ENCODE data around the gene LHFPL6.
A peak's percentile ranks its signal among the peaks of the same experiment; 100 is the strongest.

Gene LHFPL6

DNA sequence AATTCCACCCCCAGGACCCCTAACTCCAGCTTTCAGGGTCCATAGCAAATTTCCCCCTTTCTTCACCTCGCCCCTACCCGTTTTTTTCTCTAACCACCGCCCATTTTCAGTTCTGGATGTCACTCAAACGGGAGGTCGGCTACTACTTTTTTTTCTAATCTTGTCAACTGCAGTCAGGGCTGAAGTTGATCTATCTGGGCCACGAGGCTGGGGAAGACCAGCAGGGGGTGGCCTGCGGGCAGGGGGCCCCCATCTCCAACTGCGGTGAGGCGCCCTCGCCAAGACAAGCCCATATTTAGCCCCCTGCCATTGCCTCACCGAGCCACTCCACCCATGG is 748 bp downstream of the LHFPL6 start:
- DNase-seq (ENCODE audit: low spot score) = no peak
- ATAC-seq (ENCODE audit: low read depth) = peak; percentile 17; the same call in 1 of the 3 replicates
- Histone ChIP-seq H3K36me3 (ENCODE audit: low read depth) (0 out of 2 replicates have a peak, but pooled peaks cover 5% of the 10 kb centered on the region), H3K27me3 (ENCODE audit: insufficient read depth, poor library complexity, severe bottlenecking) (no peaks in the 10 kb centered on the region), H3K4me1 (ENCODE audit: insufficient read depth, poor library complexity, severe bottlenecking) (peaks cover 21% of the 10 kb centered on the region), H3K4me3 (ENCODE audit: severe bottlenecking) (peak overlapping the region; percentile 68), H3K9me3 (ENCODE audit: severe bottlenecking) (no peaks in the 10 kb centered on the region), H3K27ac (ENCODE audit: poor library complexity, severe bottlenecking) (peak overlapping the region; percentile 50)
- TF ChIP-seq, protein P1, sequence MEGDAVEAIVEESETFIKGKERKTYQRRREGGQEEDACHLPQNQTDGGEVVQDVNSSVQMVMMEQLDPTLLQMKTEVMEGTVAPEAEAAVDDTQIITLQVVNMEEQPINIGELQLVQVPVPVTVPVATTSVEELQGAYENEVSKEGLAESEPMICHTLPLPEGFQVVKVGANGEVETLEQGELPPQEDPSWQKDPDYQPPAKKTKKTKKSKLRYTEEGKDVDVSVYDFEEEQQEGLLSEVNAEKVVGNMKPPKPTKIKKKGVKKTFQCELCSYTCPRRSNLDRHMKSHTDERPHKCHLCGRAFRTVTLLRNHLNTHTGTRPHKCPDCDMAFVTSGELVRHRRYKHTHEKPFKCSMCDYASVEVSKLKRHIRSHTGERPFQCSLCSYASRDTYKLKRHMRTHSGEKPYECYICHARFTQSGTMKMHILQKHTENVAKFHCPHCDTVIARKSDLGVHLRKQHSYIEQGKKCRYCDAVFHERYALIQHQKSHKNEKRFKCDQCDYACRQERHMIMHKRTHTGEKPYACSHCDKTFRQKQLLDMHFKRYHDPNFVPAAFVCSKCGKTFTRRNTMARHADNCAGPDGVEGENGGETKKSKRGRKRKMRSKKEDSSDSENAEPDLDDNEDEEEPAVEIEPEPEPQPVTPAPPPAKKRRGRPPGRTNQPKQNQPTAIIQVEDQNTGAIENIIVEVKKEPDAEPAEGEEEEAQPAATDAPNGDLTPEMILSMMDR (IDR thresholded peaks at IDR 0.05; ENCODE audit: poor library complexity, severe bottlenecking) = no peak

DNA sequence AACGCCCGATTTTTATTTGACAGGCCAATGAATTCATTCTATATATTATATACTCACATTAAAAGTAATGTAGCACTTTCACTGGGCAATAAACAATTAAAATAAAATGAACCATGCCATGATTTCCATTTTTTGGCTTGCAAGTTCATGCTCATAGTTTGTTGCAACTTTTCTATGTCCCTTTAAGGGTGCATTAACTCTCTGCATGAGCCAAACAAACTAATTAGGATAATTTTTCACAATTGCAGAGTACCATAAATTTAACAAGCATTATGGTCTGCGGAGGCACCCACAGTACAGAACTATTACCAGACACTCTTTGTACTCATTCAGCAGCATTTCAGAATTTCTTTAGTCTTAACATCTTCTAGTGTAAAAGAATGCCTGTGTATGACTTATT is 1.4 kb downstream of the LHFPL6 start:
- 0 out of 2 replicates have a peak, but pooled peaks cover 5% of the 10 kb centered on the region for H3K36me3 ChIP-seq (ENCODE audit: low read depth)
- no peaks in the 10 kb centered on the region for H3K9me3 ChIP-seq (ENCODE audit: severe bottlenecking)
- no peaks in the 10 kb centered on the region for H3K27me3 ChIP-seq (ENCODE audit: insufficient read depth, poor library complexity, severe bottlenecking)
- H3K27ac ChIP-seq (ENCODE audit: poor library complexity, severe bottlenecking) = no peak overlapping the region
- ATAC-seq (ENCODE audit: low read depth) (no peak), DNase-seq (ENCODE audit: low spot score) (no peak)
- peak overlapping the region; percentile 68 for H3K4me3 ChIP-seq (ENCODE audit: severe bottlenecking)
- H3K4me1 ChIP-seq (ENCODE audit: insufficient read depth, poor library complexity, severe bottlenecking) = peaks cover 21% of the 10 kb centered on the region
- TF ChIP-seq, protein P1 (IDR thresholded peaks at IDR 0.05; ENCODE audit: poor library complexity, severe bottlenecking) = no peak

DNA sequence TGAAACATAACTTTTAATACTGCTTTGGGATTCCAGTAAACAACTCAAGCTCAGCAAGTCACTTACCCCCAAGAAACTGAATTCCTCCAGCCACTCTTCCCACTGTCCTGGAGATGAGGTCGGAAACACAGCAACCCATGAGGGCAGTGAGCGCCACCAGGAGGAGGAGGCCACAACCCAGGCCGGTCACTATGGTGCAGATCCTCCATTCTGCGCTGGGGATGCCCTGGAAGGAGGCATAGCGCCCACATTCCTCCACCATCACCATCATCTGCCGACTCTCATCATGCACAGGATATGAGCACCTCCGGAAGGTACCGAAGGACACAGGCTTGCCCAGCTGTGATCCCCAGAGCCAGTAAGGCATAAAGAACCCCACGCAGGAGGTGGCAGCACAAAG is 2.2 kb downstream of the LHFPL6 start:
- Histone ChIP-seq H3K36me3 (ENCODE audit: low read depth) (0 out of 2 replicates have a peak, but pooled peaks cover 5% of the 10 kb centered on the region), H3K4me3 (ENCODE audit: severe bottlenecking) (no peak overlapping the region), H3K9me3 (ENCODE audit: severe bottlenecking) (no peaks in the 10 kb centered on the region), H3K27ac (ENCODE audit: poor library complexity, severe bottlenecking) (no peak overlapping the region), H3K4me1 (ENCODE audit: insufficient read depth, poor library complexity, severe bottlenecking) (peaks cover 21% of the 10 kb centered on the region), H3K27me3 (ENCODE audit: insufficient read depth, poor library complexity, severe bottlenecking) (no peaks in the 10 kb centered on the region)
- DNase-seq (ENCODE audit: low spot score) (no peak), ATAC-seq (ENCODE audit: low read depth) (no peak)
- TF ChIP-seq, protein P1 (IDR thresholded peaks at IDR 0.05; ENCODE audit: poor library complexity, severe bottlenecking) = no peak

DNA sequence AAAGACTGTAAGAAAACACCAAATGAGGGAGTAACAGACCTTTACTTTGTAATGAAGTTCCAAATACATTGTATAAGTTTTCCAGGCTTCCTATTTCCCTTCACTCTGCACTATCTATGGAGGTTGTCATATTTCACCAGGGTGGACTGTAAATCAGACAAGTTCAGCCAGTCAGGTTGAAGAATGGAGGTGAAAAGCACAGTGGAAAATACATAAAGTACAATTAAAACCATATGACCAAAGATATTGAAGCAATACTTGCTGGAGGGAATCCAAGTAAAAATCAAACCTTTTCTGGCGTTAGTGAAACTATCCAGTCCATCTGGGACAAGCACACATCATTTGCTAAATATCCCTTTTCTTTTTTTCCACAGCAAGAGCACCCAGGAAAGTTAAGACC is 3.2 kb downstream of the LHFPL6 start:
- ATAC-seq (ENCODE audit: low read depth) = no peak
- peaks cover 21% of the 10 kb centered on the region for H3K4me1 ChIP-seq (ENCODE audit: insufficient read depth, poor library complexity, severe bottlenecking)
- H3K36me3 ChIP-seq (ENCODE audit: low read depth) = 0 out of 2 replicates have a peak, but pooled peaks cover 8% of the 10 kb centered on the region
- no peaks in the 10 kb centered on the region for H3K9me3 ChIP-seq (ENCODE audit: severe bottlenecking)
- TF ChIP-seq, protein P1 (IDR thresholded peaks at IDR 0.05; ENCODE audit: poor library complexity, severe bottlenecking) = no peak
- no peak overlapping the region for H3K4me3 ChIP-seq (ENCODE audit: severe bottlenecking)
- H3K27ac ChIP-seq (ENCODE audit: poor library complexity, severe bottlenecking) = no peak overlapping the region
- no peak for DNase-seq (ENCODE audit: low spot score)
- no peaks in the 10 kb centered on the region for H3K27me3 ChIP-seq (ENCODE audit: insufficient read depth, poor library complexity, severe bottlenecking)

DNA sequence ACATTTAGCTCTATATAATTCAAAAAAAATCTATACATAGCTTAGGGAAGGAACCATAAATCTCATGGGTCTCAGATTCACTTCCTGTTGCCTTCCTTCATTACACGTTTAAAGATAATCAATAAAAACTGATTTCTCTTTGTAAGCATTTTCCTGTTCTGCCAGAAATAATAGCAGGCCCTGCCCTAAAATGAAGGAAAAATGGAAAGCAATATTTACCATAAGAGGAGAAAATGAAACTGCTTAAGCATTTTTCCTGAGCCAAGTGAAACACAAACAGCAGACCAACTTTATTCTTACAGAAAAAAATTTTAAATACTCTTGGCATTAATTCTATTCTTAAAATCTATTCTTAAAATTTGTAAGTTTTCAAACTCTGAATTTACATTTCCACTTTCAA is 4.0 kb downstream of the LHFPL6 start:
- Histone ChIP-seq H3K4me1 (ENCODE audit: insufficient read depth, poor library complexity, severe bottlenecking) (peaks cover 21% of the 10 kb centered on the region), H3K4me3 (ENCODE audit: severe bottlenecking) (no peak overlapping the region), H3K27ac (ENCODE audit: poor library complexity, severe bottlenecking) (no peak overlapping the region), H3K9me3 (ENCODE audit: severe bottlenecking) (no peaks in the 10 kb centered on the region), H3K27me3 (ENCODE audit: insufficient read depth, poor library complexity, severe bottlenecking) (no peaks in the 10 kb centered on the region), H3K36me3 (ENCODE audit: low read depth) (0 out of 2 replicates have a peak, but pooled peaks cover 9% of the 10 kb centered on the region)
- TF ChIP-seq, protein P1 (IDR thresholded peaks at IDR 0.05; ENCODE audit: poor library complexity, severe bottlenecking) = no peak
- no peak for ATAC-seq (ENCODE audit: low read depth)
- DNase-seq (ENCODE audit: low spot score) = no peak
